ENCODE results near the gene SKAP2.

SKAP2 gene

GRCh38 chr7:26673271-26673670 lies 191.1 kb downstream of the SKAP2 start:
- TF ChIP-seq CTCF (IDR thresholded peaks at IDR 0.05; ENCODE audit: borderline replicate concordance, control extremely low read depth, extremely low read depth, insufficient read depth, missing control alignments): no peak
- in situ Hi-C loops (cut with MboI; ENCODE audit: low sequenced_read_pairs, unreplicated experiment): loop anchor here (25.0 kb wide), 2 partner anchors 586 to 786 kb away; no protein-coding TSS in a partner anchor
- no peak for DNase-seq (ENCODE audit: low spot score)

GRCh38 chr7:26670841-26671240 lies 193.5 kb downstream of the SKAP2 start:
- TF ChIP-seq CTCF (IDR thresholded peaks at IDR 0.05; ENCODE audit: borderline replicate concordance, control extremely low read depth, extremely low read depth, insufficient read depth, missing control alignments): no peak
- no peak for DNase-seq (ENCODE audit: low spot score)
- in situ Hi-C loops (cut with MboI; ENCODE audit: low sequenced_read_pairs, unreplicated experiment): loop anchor here (25.0 kb wide), 2 partner anchors 584 to 784 kb away; no protein-coding TSS in a partner anchor

GRCh38 chr7:26670290-26670689 lies 194.1 kb downstream of the SKAP2 start:
- in situ Hi-C loops (cut with MboI; ENCODE audit: low sequenced_read_pairs, unreplicated experiment): loop anchor here (25.0 kb wide), 2 partner anchors 583 to 783 kb away; no protein-coding TSS in a partner anchor
- no peak for DNase-seq (ENCODE audit: low spot score)
- no peak for TF ChIP-seq CTCF (IDR thresholded peaks at IDR 0.05; ENCODE audit: borderline replicate concordance, control extremely low read depth, extremely low read depth, insufficient read depth, missing control alignments)

- TF ChIP-seq CTCF (IDR thresholded peaks at IDR 0.05; ENCODE audit: borderline replicate concordance, control extremely low read depth, extremely low read depth, insufficient read depth, missing control alignments): no peak
- in situ Hi-C loops (cut with MboI; ENCODE audit: low sequenced_read_pairs, unreplicated experiment): loop anchor here (10.0 to 25.0 kb wide), 3 partner anchors 294 to 782 kb away; no protein-coding TSS in a partner anchor
- DNase-seq (ENCODE audit: low spot score): no peak
Observed at GRCh38 chr7:26668821-26669220, 195.6 kb downstream of the SKAP2 start.

- peak; percentile 22 for DNase-seq (ENCODE audit: low spot score)
- TF ChIP-seq CTCF (IDR thresholded peaks at IDR 0.05; ENCODE audit: borderline replicate concordance, control extremely low read depth, extremely low read depth, insufficient read depth, missing control alignments): peak; percentile 58
- in situ Hi-C loops (cut with MboI; ENCODE audit: low sequenced_read_pairs, unreplicated experiment): loop anchor here (10.0 to 25.0 kb wide), 3 partner anchors 293 to 780 kb away; no protein-coding TSS in a partner anchor
Observed at GRCh38 chr7:26667514-26668133, 196.8 kb downstream of the SKAP2 start.

GRCh38 chr7:26664735-26665416 lies 199.5 kb downstream of the SKAP2 start:
- in situ Hi-C loops (cut with MboI; ENCODE audit: low sequenced_read_pairs, unreplicated experiment): loop anchor here (10.0 to 25.0 kb wide), 3 partner anchors 290 to 778 kb away; no protein-coding TSS in a partner anchor

More at GRCh38 chr7:26664735-26665416, 199.5 kb downstream of the SKAP2 start:
- TF ChIP-seq CTCF (IDR thresholded peaks at IDR 0.05; ENCODE audit: borderline replicate concordance, control extremely low read depth, extremely low read depth, insufficient read depth, missing control alignments): no peak
- no peak for DNase-seq (ENCODE audit: low spot score)

All from GM13976 (cell line).